GM23248 (cell line): Measurements from ENCODE around the gene KAZN. TPM values are rescaled to one million over a fixed set of nuclear protein-coding genes. Genes with fewer than 3 reads are reported as not detected.

ENCODE experiments used
- DNase-seq: peaks from one replicate; pipeline ENCODE4 v3.0.0-alpha.2; 2015
- H2AFZ ChIP-seq: fragments of 200-600 bp; sonication (generic); 2 replicates; pipeline ENCODE4 v1.6.1; 2016; ENCODE audit warnings: antibody characterized with exemption
- H3F3A ChIP-seq: fragments of 200-600 bp; sonication (generic); 2 replicates; pipeline ENCODE4 v1.6.1; 2016; ENCODE audit warnings: mild to moderate bottlenecking, antibody characterized with exemption, mixed run types; ENCODE audit not compliant: insufficient read depth
- H3K27ac ChIP-seq: fragments of 200-600 bp; sonication (generic); 2 replicates; pipeline ENCODE4 v1.5.1; 2016; ENCODE audit warnings: mild to moderate bottlenecking
- H3K27me3 ChIP-seq: fragments of 200-600 bp; sonication (generic); replicated peaks from 2 replicates; pipeline ENCODE4 v1.6.1; 2016; ENCODE audit warnings: mild to moderate bottlenecking; ENCODE audit not compliant: insufficient read depth
- H3K36me3 ChIP-seq: fragments of 200-600 bp; sonication (generic); 2 replicates; pipeline ENCODE4 v1.6.1; 2016; ENCODE audit warnings: low read depth, mild to moderate bottlenecking
- H3K4me1 ChIP-seq: fragments of 200-600 bp; sonication (generic); 2 replicates; pipeline ENCODE4 v1.6.1; 2016; ENCODE audit warnings: mild to moderate bottlenecking; ENCODE audit not compliant: insufficient read depth
- H3K4me2 ChIP-seq: fragments of 200-600 bp; sonication (generic); one replicate; pipeline ENCODE4 v1.6.1; 2016; ENCODE audit warnings: mild to moderate bottlenecking; ENCODE audit not compliant: unreplicated experiment
- H3K4me3 ChIP-seq: fragments of 200-600 bp; sonication (generic); 2 replicates; pipeline ENCODE4 v1.5.1; 2016; ENCODE audit warnings: mild to moderate bottlenecking
- H3K79me2 ChIP-seq: fragments of 200-600 bp; sonication (generic); 2 replicates; pipeline ENCODE4 v1.6.1; 2016; ENCODE audit warnings: mild to moderate bottlenecking; ENCODE audit not compliant: insufficient read depth
- H3K9ac ChIP-seq: fragments of 200-600 bp; sonication (generic); 2 replicates; pipeline ENCODE4 v1.6.1; 2016; ENCODE audit warnings: mild to moderate bottlenecking
- H3K9me2 ChIP-seq: fragments of 200-600 bp; sonication (generic); 2 replicates; pipeline ENCODE4 v1.6.1; 2016; ENCODE audit warnings: mixed run types, mild to moderate bottlenecking, moderate library complexity; ENCODE audit not compliant: insufficient read depth
- H3K9me3 ChIP-seq: fragments of 200-600 bp; sonication (generic); one replicate; pipeline ENCODE4 v1.6.1; 2017; ENCODE audit warnings: low read depth
- H4K20me1 ChIP-seq: fragments of 200-600 bp; sonication (generic); 2 replicates; pipeline ENCODE4 v1.6.0; 2016; ENCODE audit not compliant: insufficient read depth
- EZH2 ChIP-seq: fragments of 200-600 bp; sonication (generic); IDR thresholded peaks from 2 replicates; pipeline ENCODE4 v1.6.1; 2018; ENCODE audit warnings: antibody characterized with exemption, mild to moderate bottlenecking; ENCODE audit not compliant: insufficient read depth, poor library complexity, severe bottlenecking
- EZH2phosphoT487 ChIP-seq: fragments of 200-600 bp; sonication (generic); IDR thresholded peaks from 2 replicates; pipeline ENCODE4 v1.6.1; 2018; ENCODE audit warnings: antibody characterized with exemption, moderate library complexity, mild to moderate bottlenecking, low read depth; ENCODE audit not compliant: insufficient read depth
- WGBS, 2 experiments: methylation state at CpG; one replicate each; pipeline ENCODE4 v1.1.6; 2015 to 2017; ENCODE audit warnings: low lambda C conversion rate in 2 of 2, low coverage in 1 of 2; ENCODE audit errors: missing lambda C conversion rate in 2 of 2; 5-methylcytosine and 5-hydroxymethylcytosine counted together
- in situ Hi-C: fragments of 300-500 bp; cut with MboI; formaldehyde crosslinking; loops from 2 replicates; pipeline ENCODE4 v1.15.0; 2020
- polyA plus RNA-seq: library from polyadenylated mRNA; unstranded; fragments of >200 nt; fragmentation: Nextera tagmentation; extraction: Ambion mirVana; gene quantifications from 2 replicates; pipeline ENCODE4 v1.2.1, GENCODE V29; 2016
- total RNA-seq: library from RNA; depleted of rRNA; stranded (reverse); fragments of >200 nt; shearing (Covaris generic); gene quantifications from 2 replicates; pipeline ENCODE4 v1.2.3, GENCODE V29; 2014

KAZN gene
- total and polyA plus RNA-seq, 2 experiments from 2014 or later, result 4.9 to 7.2 TPM

- TF ChIP-seq EZH2 (no peak), EZH2phosphoT487 (no peak)
- Histone ChIP-seq H3F3A (no peaks in the 10 kb centered on the region), H3K9me2 (no peaks in the 10 kb centered on the region), H4K20me1 (no peaks in the 10 kb centered on the region), H3K27ac (no peak overlapping the region), H3K4me3 (no peak overlapping the region), H3K36me3 (no peaks in the 10 kb centered on the region), H3K79me2 (no peaks in the 10 kb centered on the region), H3K4me2 (no peak overlapping the region), H3K27me3 (no peaks in the 10 kb centered on the region; the same call in 1 of the 2 replicates), H2AFZ (no peak overlapping the region), H3K9me3 (no peaks in the 10 kb centered on the region), H3K4me1 (no peaks in the 10 kb centered on the region), H3K9ac (no peak overlapping the region)
- 73 to 76% methylated on average over 10 of the region's 10 CpGs for WGBS, 2 experiments
- no peak for DNase-seq
- in situ Hi-C loops, result no loop called here
These were observed 238.1 kb downstream of the KAZN start for GRCh38 chr1:14836426-14837140.

- H3K4me3 ChIP-seq, result no peak overlapping the region
- no peak overlapping the region for H3K27ac ChIP-seq
- in situ Hi-C loops, result no loop called here
- no peaks in the 10 kb centered on the region for H3K79me2 ChIP-seq
- no peaks in the 10 kb centered on the region for H3F3A ChIP-seq
- H3K9me3 ChIP-seq, result no peaks in the 10 kb centered on the region
- no peak overlapping the region for H3K4me2 ChIP-seq
- no peaks in the 10 kb centered on the region for H3K4me1 ChIP-seq
- H4K20me1 ChIP-seq, result no peaks in the 10 kb centered on the region
- H3K36me3 ChIP-seq, result no peaks in the 10 kb centered on the region
- H2AFZ ChIP-seq, result no peak overlapping the region
- no peaks in the 10 kb centered on the region for H3K9me2 ChIP-seq
- H3K9ac ChIP-seq, result no peak overlapping the region
- WGBS, 2 experiments, result 60 to 66% methylated on average over 7 of the region's 7 CpGs
- no peaks in the 10 kb centered on the region; the same call in 1 of the 2 replicates for H3K27me3 ChIP-seq
- DNase-seq, result no peak
- TF ChIP-seq EZH2, result no peak
- no peak for TF ChIP-seq EZH2phosphoT487
These were observed 241.9 kb downstream of the KAZN start for GRCh38 chr1:14840374-14840773.

GRCh38 chr1:14841456-14841855, 243.0 kb downstream of the KAZN start:
- H3K9me3 ChIP-seq, result no peaks in the 10 kb centered on the region
- H3K27me3 ChIP-seq, result no peaks in the 10 kb centered on the region; the same call in 1 of the 2 replicates
- TF ChIP-seq EZH2 (no peak), EZH2phosphoT487 (no peak)
- H2AFZ ChIP-seq, result no peak overlapping the region
- no peaks in the 10 kb centered on the region for H4K20me1 ChIP-seq
- no peaks in the 10 kb centered on the region for H3K36me3 ChIP-seq
- no peak overlapping the region for H3K4me3 ChIP-seq
- H3K79me2 ChIP-seq, result no peaks in the 10 kb centered on the region
- H3K4me2 ChIP-seq, result no peak overlapping the region
- no peak overlapping the region for H3K9ac ChIP-seq
- no peaks in the 10 kb centered on the region for H3K4me1 ChIP-seq
- no peaks in the 10 kb centered on the region for H3F3A ChIP-seq
- no peak overlapping the region for H3K27ac ChIP-seq
- no peaks in the 10 kb centered on the region for H3K9me2 ChIP-seq
- in situ Hi-C loops, result no loop called here
- DNase-seq, result no peak
- WGBS, 2 experiments, result 41 to 52% methylated on average over 2 of the region's 2 CpGs

GRCh38 chr1:14841951-14842350, 243.5 kb downstream of the KAZN start:
- no peak for TF ChIP-seq EZH2phosphoT487
- TF ChIP-seq EZH2, result no peak
- Histone ChIP-seq H3K27ac (no peak overlapping the region), H4K20me1 (no peaks in the 10 kb centered on the region), H3K9me3 (no peaks in the 10 kb centered on the region), H3K4me2 (no peak overlapping the region), H3K27me3 (no peaks in the 10 kb centered on the region; the same call in 1 of the 2 replicates), H3K4me1 (no peaks in the 10 kb centered on the region), H3K79me2 (no peaks in the 10 kb centered on the region), H2AFZ (no peak overlapping the region), H3K4me3 (no peak overlapping the region), H3K9me2 (no peaks in the 10 kb centered on the region), H3K36me3 (no peaks in the 10 kb centered on the region), H3F3A (no peaks in the 10 kb centered on the region), H3K9ac (no peak overlapping the region)
- DNase-seq, result no peak
- in situ Hi-C loops, result no loop called here

- no peak overlapping the region for H3K4me3 ChIP-seq
- H3K27ac ChIP-seq, result no peak overlapping the region
- H3K79me2 ChIP-seq, result no peaks in the 10 kb centered on the region
- no peaks in the 10 kb centered on the region for H3K4me1 ChIP-seq
- in situ Hi-C loops, result no loop called here
- no peak for DNase-seq
- WGBS, 2 experiments, result 52 to 59% methylated on average over 4 of the region's 4 CpGs
- no peak overlapping the region for H3K4me2 ChIP-seq
- no peaks in the 10 kb centered on the region; the same call in 1 of the 2 replicates for H3K27me3 ChIP-seq
- H3K36me3 ChIP-seq, result no peaks in the 10 kb centered on the region
- TF ChIP-seq EZH2phosphoT487, result no peak
- no peak for TF ChIP-seq EZH2
- H3F3A ChIP-seq, result no peaks in the 10 kb centered on the region
- no peak overlapping the region for H2AFZ ChIP-seq
- no peak overlapping the region for H3K9ac ChIP-seq
- H3K9me3 ChIP-seq, result no peaks in the 10 kb centered on the region
- no peaks in the 10 kb centered on the region for H4K20me1 ChIP-seq
- no peaks in the 10 kb centered on the region for H3K9me2 ChIP-seq
These were observed 243.9 kb downstream of the KAZN start for GRCh38 chr1:14842361-14842760.
